Raji (cell line): ENCODE results near the gene DUOX2.

Experiments used
- POLR2A ChIP-seq: IDR thresholded peaks from 2 replicates; pipeline ENCODE4 v1.6.1; 2011; ENCODE audit warnings: low read depth, low read length, control low read depth; ENCODE audit not compliant: insufficient read depth

Gene DUOX2

DNA sequence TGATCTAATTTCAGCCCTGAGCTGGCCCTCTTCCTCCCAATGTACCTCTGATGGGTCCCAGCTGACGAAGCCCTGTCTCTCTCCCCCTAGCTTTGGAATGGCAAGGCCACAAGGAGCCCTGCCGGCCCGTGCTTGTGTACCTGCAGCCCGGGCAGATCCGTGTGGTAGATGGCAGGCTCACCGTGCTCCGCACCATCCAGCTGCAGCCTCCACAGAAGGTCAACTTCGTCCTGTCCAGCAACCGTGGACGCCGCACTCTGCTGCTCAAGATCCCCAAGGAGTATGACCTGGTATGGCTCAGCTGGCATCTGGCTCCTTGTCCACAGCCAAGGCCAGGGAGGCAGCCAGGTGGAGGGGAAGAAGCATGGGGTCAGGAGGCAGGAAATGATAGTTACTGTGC lies 30.0 kb upstream of the DUOX2 start:
- no peak for TF ChIP-seq POLR2A

GRCh38 chr15:45143056-45143455 lies 29.1 kb upstream of the DUOX2 start:
- no peak for TF ChIP-seq POLR2A

GRCh38 chr15:45141386-45141785 lies 27.4 kb upstream of the DUOX2 start:
- TF ChIP-seq POLR2A: no peak

DNA sequence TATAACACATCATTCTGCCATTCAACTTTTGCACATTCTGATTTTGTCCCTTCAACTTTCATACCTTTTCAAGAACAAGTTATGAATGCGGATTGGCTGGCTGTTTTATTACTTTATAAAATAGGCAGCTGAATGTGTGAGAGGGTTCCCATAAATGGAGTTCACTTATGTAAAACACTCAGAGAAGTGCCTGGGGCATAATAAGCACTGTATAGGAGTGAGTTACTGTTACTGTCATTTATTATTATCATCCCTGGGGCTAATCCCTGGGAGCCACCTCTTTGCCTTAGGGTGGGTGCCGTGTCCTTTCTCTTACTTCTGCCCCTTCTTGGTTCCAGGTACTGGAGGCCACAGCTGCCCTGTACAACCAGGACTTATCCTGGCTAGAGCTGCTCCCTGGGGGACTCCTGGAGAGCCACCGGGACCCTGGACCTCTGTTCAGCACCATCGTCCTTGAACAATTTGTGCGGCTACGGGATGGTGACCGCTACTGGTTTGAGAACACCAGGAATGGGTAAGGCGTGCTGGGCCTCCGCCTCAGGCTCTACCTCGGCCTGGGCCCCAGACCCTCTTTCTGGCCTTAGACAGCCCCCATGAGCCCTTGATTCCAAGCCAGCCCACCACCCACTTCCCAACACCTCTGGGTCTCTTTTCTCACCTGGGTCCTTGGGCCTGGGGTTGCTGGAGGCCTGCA lies 26.7 kb upstream of the DUOX2 start:
- no peak for TF ChIP-seq POLR2A

- TF ChIP-seq POLR2A: no peak
These were observed 25.8 kb upstream of the DUOX2 start for GRCh38 chr15:45139770-45140169.

- TF ChIP-seq POLR2A: no peak
These were observed 25.1 kb upstream of the DUOX2 start for GRCh38 chr15:45138814-45139765.

DNA sequence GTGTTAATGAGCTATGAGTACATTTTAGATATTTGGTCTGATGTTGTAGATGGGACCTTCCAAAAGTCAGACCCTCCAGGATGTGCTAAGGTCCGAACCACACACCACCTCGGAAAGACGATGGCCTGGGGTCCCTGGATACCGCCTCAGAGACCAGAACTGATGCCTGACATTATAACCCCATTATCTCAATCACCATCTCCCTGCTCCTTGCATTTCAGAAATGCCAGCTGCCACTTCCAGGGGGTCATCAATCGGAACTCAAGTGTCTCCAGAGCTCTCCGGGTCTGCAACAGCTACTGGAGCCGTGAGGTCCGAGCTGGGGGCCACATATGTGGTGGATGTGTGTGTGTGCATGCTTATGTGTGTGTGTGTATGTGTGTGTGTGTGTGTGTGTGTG lies 23.7 kb upstream of the DUOX2 start:
- no peak for TF ChIP-seq POLR2A

- TF ChIP-seq POLR2A: no peak
These were observed 22.4 kb upstream of the DUOX2 start for GRCh38 chr15:45136378-45136764.

- TF ChIP-seq POLR2A: no peak
These were observed 21.0 kb upstream of the DUOX2 start for GRCh38 chr15:45134682-45135604.

- TF ChIP-seq POLR2A: no peak
These were observed 20.1 kb upstream of the DUOX2 start for GRCh38 chr15:45134046-45134445.

DNA sequence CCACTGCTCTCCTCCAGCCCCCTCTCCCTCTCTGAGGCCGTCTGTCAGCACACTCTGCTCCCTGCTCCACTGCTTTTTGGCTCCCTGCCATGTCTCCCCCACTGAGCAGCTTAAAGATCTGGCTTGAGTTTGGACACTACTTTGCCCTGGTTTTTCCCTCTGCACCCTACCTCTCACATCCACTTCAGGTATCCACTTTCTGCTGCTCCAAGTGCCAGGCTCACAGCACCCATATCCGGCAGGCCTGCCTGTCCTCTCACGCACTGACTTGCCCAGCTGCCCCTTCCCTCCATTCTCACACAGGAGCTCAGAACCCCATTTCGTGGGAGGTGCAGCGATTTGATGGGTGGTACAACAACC lies 19.6 kb upstream of the DUOX2 start:
- no peak for TF ChIP-seq POLR2A

GRCh38 chr15:45132844-45133560 lies 19.0 kb upstream of the DUOX2 start:
- TF ChIP-seq POLR2A: no peak

DNA sequence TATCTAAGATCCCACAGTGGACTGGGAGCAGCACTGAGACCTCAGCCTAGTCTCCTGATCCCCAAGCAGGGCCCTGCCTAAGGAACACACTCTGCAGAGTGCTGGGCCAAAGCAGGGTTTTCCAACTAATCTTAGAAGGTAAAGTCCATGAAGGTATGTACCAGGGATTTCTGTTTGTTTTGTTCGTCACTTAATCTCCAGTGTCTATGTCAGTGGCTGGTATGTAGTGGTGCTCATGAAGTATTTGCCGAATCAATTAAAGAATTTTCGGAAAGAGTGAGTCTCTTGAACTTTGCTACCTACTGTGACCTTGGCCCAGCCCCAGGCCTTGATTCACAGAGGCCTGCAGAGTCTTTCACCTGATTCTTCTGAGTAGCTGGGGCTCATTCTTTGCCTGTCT lies 17.5 kb upstream of the DUOX2 start:
- no peak for TF ChIP-seq POLR2A

DNA sequence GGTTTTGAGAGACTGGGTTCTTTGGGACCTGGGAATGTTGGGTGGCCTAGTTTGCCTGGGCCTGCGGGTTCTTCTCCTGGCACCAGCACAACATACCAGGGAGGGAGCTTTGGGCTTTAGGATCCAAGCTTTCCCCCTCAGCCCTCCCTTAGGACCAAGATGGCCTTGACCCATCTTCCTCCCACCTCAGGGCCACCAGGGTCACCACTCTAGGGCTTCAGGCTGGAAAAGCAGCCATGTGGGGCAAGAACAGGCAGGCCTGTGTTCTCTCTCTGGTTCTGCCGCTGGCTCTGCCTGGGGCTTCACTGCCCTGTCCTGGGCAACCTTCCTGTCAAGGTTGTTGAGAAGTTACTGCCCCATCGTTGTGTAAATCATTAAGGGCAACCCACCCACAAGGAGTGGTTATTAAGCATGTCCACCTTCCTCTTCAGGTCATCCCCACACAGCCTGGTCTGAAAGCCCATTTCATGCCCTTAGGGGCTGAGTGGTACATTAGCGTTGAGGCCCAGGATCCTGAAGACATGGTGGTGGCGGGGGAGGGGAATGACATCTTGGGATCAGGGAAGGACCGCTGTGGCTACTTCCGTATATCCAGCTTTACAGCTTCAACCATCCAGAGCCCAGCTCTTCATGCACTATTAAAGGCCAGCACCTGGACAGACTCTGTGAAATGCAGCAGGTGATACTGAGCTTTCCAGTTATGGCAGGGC lies 16.5 kb upstream of the DUOX2 start:
- no peak for TF ChIP-seq POLR2A
